Activated naive CD4-positive, alpha-beta T cell treated with anti-CD3 and anti-CD28 coated beads for 36 hours (primary cell): ENCODE results near the gene DMBX1. TPM values are rescaled to one million over a fixed set of nuclear protein-coding genes. Genes with fewer than 3 reads are reported as not detected.

Experiments
- CTCF ChIA-PET: fragments of 350-600 bp; sonication (Branson Sonifier 250); formaldehyde crosslinking; loops from one replicate; lab custom pipeline; 2021; ENCODE audit warnings: antibody characterized with exemption; lab: Charles Lee
- DNase-seq: peaks from one replicate; pipeline ENCODE4 v3.0.0-alpha.2; 2020
- H3K27ac Mint-ChIP-seq: one replicate; pipeline ENCODE4 v1.8.0; 2021; ENCODE audit warnings: mild to moderate bottlenecking, mixed read lengths
- H3K27me3 Mint-ChIP-seq: one replicate; pipeline ENCODE4 v1.8.0; 2021; ENCODE audit warnings: low read depth, mixed read lengths
- H3K36me3 Mint-ChIP-seq: one replicate; pipeline ENCODE4 v1.8.0; 2021; ENCODE audit warnings: low read depth, mixed read lengths
- H3K4me1 Mint-ChIP-seq: one replicate; pipeline ENCODE4 v1.8.0; 2021; ENCODE audit warnings: low read depth, mixed read lengths
- H3K4me3 Mint-ChIP-seq: one replicate; pipeline ENCODE4 v1.8.0; 2021; ENCODE audit warnings: mild to moderate bottlenecking, moderate library complexity, mixed read lengths
- H3K9me3 Mint-ChIP-seq: one replicate; pipeline ENCODE4 v1.8.0; 2021; ENCODE audit warnings: mixed read lengths
- intact Hi-C: fragments of 100-400 bp; cut with micrococcal nuclease; formaldehyde crosslinking; loops from one replicate; pipeline ENCODE4 v1.15.1; 2023
- total RNA-seq, 2 experiments: library from RNA; stranded (reverse); gene quantifications; one replicate each; pipeline ENCODE4 v1.2.3, GENCODE V29; 2021

DMBX1 gene
- total RNA-seq, 2 experiments from 2014 or later, result not detected

DNA sequence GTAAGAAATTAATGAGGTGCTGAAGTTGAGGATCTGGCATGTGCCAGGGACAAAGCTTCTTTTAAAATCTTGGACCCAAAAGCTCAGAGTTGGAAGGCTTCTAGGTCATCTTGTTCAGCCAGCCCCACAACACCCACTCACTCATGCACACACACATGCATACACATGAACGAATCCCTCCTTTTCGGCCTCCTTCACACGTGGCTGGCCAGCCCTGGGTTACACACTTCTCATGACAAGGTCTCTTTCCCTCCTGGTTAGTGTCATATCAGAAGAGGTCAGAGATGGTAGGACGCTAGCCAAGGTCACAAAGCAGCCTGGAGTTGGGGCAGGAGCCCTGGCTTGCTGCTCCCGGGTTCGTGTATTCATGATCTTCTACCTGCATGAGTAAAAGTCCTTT lies 6.9 kb downstream of the DMBX1 start:
- H3K27me3 Mint-ChIP-seq, result peaks cover 37% of the 10 kb centered on the region
- H3K27ac Mint-ChIP-seq, result no peak overlapping the region
- H3K9me3 Mint-ChIP-seq, result no peaks in the 10 kb centered on the region
- CTCF ChIA-PET, result no interaction called here
- H3K4me1 Mint-ChIP-seq, result no peaks in the 10 kb centered on the region
- no peaks in the 10 kb centered on the region for H3K36me3 Mint-ChIP-seq
- no peak overlapping the region for H3K4me3 Mint-ChIP-seq
- intact Hi-C loops, result no loop called here
- DNase-seq, result no peak

DNA sequence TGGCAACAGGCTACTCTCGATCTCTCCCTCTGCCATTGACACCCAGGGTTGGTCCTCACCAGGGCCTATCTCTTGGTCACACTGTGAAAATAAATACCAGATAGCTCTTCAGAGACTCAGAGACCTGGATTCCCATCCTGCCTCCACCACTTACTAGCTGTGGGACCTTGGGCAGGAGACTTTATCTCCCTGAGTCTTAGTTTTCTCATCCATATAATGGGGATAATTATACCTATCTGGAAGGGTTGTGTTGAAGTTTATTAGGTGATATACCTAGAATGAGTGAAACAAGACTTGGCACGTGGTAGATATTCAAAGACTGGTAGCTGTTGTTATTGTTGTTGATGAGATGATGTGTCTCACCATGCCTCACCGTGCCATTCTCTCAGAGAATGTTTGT lies 7.4 kb downstream of the DMBX1 start:
- no peak for DNase-seq
- Mint-ChIP-seq H3K9me3 (no peaks in the 10 kb centered on the region), H3K36me3 (no peaks in the 10 kb centered on the region), H3K27me3 (peaks cover 34% of the 10 kb centered on the region), H3K4me3 (no peak overlapping the region), H3K27ac (no peak overlapping the region), H3K4me1 (no peaks in the 10 kb centered on the region)
- intact Hi-C loops, result no loop called here
- CTCF ChIA-PET, result no interaction called here

DNA sequence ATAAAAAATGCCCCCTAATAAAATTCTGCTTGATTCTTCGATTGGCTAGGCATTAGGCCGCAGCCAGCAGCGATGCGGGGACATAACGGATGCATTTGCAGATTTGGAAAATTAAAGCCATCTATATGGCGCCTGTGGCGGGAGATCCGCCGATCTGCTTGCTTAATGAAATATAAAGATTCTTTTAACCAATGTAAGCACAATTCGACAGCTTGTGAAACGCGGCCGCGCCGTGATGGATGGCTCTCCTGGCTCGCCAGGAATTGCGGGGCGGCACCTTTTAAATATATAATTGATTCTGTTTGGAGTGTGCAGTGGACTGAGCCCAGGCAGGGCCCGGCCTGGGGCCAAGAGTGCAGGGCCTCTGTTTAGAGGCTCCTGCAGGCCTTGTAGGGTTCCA lies 8.0 kb downstream of the DMBX1 start:
- Mint-ChIP-seq H3K9me3 (no peaks in the 10 kb centered on the region), H3K27me3 (peaks cover 31% of the 10 kb centered on the region), H3K4me1 (no peaks in the 10 kb centered on the region), H3K36me3 (no peaks in the 10 kb centered on the region), H3K4me3 (no peak overlapping the region), H3K27ac (no peak overlapping the region)
- DNase-seq, result no peak
- intact Hi-C loops, result no loop called here
- CTCF ChIA-PET, result no interaction called here

DNA sequence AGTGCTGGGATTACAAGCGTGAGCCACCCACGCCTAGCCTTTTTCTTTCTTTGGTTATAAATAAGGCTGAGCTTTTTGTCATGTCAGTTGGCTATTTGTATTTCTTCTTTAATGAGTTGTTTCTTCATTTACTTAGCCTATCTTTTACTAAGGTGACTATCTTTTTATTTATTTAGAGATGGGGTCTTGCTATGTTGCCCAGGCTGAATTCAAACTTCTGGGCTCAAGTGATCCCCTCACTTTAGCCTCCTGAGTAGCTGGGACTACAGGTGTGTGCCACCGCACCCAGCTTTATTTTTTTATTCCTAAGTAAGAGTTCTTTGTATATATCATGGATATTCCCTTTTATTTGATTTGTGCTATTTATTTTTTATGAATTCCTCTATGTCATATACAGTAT lies 11.9 kb downstream of the DMBX1 start:
- no peaks in the 10 kb centered on the region for H3K36me3 Mint-ChIP-seq
- intact Hi-C loops, result no loop called here
- H3K4me1 Mint-ChIP-seq, result no peaks in the 10 kb centered on the region
- H3K27me3 Mint-ChIP-seq, result peaks cover 14% of the 10 kb centered on the region
- no peak overlapping the region for H3K27ac Mint-ChIP-seq
- CTCF ChIA-PET, result interaction anchor here (0.7 to 1.0 kb wide), 2 partner anchors 27 to 250 kb away, joined by 3 to 4 read pairs; no protein-coding TSS in a partner anchor
- H3K4me3 Mint-ChIP-seq, result no peak overlapping the region
- no peaks in the 10 kb centered on the region for H3K9me3 Mint-ChIP-seq
- DNase-seq, result no peak

DNA sequence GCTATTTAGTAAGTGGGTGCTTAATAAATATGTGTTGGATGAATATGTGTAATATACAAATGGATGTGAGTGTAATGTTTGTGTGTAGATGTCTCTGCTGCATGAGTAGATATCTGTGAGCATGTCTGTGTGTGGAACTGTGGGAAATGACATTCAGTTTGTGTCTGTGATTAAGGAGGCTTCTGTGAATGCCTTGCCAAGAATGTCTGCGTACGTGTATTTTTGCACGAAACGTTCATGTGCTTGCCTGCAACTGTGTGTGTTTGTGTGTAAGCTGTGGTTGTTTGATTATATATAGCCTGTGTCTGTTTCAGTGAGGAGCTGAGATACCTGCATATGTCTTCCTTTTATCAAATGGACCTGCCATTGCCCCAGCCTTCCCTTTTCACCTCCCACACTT lies 13.8 kb downstream of the DMBX1 start:
- Mint-ChIP-seq H3K4me3 (no peak overlapping the region), H3K9me3 (no peaks in the 10 kb centered on the region), H3K27ac (no peak overlapping the region), H3K27me3 (peaks cover 14% of the 10 kb centered on the region), H3K4me1 (no peaks in the 10 kb centered on the region), H3K36me3 (no peaks in the 10 kb centered on the region)
- no peak for DNase-seq
- CTCF ChIA-PET, result interaction anchor here (0.6 kb wide), 1 partner anchor 226 kb away, joined by 3 read pairs; no protein-coding TSS in a partner anchor
- intact Hi-C loops, result no loop called here

DNA sequence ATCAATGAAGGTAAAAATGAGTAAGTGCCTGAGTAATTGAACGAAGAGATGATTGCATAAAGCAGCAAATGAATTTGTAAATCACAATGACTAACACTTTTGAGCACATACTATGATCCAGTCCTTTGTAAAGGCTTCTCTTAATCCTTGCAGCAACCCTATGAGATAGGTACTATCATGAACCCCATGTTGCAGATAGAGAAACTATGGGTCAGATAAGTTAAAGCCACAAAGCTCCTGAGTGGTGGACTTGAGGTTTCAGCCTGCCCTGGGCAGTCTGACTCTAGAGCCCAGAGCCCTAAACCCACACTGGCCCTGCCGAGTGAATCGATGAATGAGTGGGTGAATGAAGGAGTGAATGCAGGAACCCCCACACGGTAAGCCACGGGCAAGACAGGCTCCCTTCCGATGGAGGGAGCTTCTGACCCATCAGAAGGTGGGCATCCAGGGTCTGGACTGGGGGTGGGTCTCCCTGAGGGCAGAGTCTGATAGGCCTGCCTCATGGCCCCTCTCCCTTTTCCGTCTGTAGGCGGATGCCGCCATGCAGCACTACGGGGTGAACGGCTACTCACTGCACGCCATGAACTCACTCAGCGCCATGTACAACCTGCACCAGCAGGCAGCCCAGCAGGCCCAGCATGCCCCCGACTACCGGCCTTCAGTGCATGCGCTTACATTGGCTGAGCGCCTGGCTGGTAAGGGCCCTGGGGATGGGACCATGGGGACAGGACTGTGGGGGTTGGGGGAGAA lies 17.0 kb downstream of the DMBX1 start:
- Mint-ChIP-seq H3K4me1 (no peaks in the 10 kb centered on the region), H3K36me3 (no peaks in the 10 kb centered on the region), H3K4me3 (no peak overlapping the region), H3K9me3 (no peaks in the 10 kb centered on the region), H3K27me3 (peaks cover 17% of the 10 kb centered on the region), H3K27ac (no peak overlapping the region)
- CTCF ChIA-PET, result interaction anchor here (0.5 kb wide), 1 partner anchor 63 kb away, joined by 6 read pairs; no protein-coding TSS in a partner anchor
- intact Hi-C loops, result no loop called here
- no peak for DNase-seq

DNA sequence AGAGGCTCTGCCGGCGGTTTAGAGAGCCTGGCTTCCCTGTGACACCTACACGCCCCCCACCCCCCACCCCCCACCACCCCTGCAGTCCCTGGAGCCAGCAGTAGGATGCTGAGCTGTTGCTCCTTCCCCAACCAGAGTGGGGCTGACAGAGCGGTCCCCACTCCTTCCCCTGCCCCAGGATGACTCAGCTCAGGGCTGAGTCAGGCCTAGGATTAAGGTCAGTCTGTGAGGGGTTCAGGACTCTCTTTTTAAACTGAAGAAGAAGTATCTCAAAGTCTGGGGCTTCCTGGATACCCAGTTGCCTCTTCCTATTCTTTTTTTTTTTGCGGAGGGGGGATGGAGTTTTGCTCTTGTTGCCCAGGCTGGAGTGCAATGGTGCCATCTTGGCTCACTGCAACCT lies 19.1 kb downstream of the DMBX1 start:
- intact Hi-C loops, result no loop called here
- Mint-ChIP-seq H3K9me3 (no peaks in the 10 kb centered on the region), H3K36me3 (no peaks in the 10 kb centered on the region), H3K27ac (no peak overlapping the region), H3K4me3 (no peak overlapping the region), H3K4me1 (no peaks in the 10 kb centered on the region), H3K27me3 (peaks cover 9% of the 10 kb centered on the region)
- CTCF ChIA-PET, result no interaction called here
- no peak for DNase-seq

DNA sequence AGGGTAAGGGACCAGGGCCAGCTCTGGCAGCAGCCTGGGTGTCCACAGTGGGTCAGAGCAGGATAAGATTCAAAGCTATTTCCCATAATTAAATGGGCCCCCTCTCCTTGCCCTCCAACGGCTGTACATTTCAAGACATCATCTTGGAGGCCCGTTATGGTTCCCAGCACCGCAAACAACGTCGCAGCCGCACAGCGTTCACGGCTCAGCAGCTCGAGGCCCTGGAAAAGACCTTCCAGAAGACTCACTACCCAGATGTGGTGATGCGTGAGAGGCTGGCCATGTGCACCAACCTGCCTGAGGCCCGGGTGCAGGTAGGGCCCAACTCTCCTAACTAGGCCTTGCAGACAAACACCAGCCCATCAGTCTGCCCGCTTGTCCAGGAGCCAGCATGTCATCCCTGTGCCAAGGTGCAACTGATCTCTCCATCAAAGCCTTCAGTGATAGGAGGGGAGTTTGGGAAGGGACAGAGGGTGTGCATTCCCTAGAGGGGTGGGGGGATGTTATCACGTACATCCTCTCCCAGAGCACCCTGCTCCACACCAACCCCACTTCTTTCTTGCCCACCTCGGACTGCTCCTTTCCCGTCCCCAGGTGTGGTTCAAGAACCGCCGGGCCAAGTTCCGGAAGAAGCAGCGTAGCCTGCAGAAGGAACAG lies 20.8 kb downstream of the DMBX1 start:
- intact Hi-C loops, result no loop called here
- H3K4me3 Mint-ChIP-seq, result no peak overlapping the region

DNA sequence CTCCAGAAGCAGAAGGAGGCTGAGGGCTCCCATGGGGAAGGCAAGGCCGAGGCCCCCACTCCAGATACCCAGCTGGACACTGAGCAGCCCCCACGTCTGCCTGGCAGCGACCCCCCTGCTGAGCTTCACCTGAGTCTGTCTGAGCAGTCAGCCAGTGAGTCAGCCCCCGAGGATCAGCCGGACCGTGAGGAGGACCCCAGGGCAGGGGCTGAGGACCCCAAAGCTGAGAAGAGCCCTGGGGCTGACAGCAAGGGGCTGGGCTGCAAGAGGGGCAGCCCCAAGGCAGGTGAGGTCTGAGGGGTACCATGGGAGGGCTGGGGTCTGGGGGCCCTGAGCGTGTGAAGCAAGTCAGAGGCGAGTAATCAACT lies 21.3 kb downstream of the DMBX1 start:
- H3K4me1 Mint-ChIP-seq, result no peaks in the 10 kb centered on the region
- no peak for DNase-seq
- H3K36me3 Mint-ChIP-seq, result no peaks in the 10 kb centered on the region
- peaks cover 15% of the 10 kb centered on the region for H3K27me3 Mint-ChIP-seq
- H3K4me3 Mint-ChIP-seq, result no peak overlapping the region
- CTCF ChIA-PET, result interaction anchor here (1.5 kb wide), 1 partner anchor 18 kb away, joined by 3 read pairs; no protein-coding TSS in a partner anchor
- intact Hi-C loops, result no loop called here
- H3K27ac Mint-ChIP-seq, result no peak overlapping the region
- H3K9me3 Mint-ChIP-seq, result no peaks in the 10 kb centered on the region

More for the DNA sequence above, 20.8 kb downstream of the DMBX1 start:
- no peak for DNase-seq
- no peaks in the 10 kb centered on the region for H3K9me3 Mint-ChIP-seq
- H3K36me3 Mint-ChIP-seq, result no peaks in the 10 kb centered on the region
- peaks cover 11% of the 10 kb centered on the region for H3K27me3 Mint-ChIP-seq
- no peak overlapping the region for H3K27ac Mint-ChIP-seq
- CTCF ChIA-PET, result interaction anchor here (1.5 kb wide), 1 partner anchor 19 kb away, joined by 3 read pairs; no protein-coding TSS in a partner anchor
- H3K4me1 Mint-ChIP-seq, result no peaks in the 10 kb centered on the region

DNA sequence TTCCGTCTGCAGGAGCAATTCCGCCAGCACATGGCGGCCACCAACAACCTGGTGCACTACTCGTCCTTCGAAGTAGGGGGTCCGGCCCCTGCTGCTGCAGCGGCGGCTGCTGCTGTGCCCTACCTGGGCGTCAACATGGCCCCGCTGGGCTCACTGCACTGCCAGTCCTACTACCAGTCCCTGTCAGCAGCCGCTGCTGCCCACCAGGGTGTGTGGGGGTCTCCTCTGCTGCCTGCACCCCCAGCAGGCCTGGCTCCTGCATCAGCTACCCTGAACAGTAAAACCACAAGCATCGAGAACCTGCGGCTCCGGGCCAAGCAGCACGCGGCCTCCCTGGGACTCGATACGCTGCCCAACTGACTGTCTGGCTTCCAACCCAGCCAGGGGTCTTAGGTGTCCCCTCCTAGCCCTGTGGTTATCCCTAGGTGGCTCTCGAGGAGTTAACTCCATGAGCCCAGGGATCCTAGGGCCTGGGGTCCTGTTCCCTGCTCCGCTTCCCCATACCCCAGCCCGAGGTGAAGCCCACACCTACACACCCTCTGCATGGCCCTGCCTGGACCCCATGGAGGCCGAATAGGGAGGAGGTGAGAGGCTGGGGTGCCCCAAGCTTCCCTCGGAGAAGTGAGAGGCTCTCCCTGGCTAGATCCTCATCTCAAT lies 22.6 kb downstream of the DMBX1 start:
- Mint-ChIP-seq H3K27me3 (peaks cover 28% of the 10 kb centered on the region), H3K4me3 (no peak overlapping the region), H3K9me3 (no peaks in the 10 kb centered on the region), H3K27ac (no peak overlapping the region), H3K4me1 (no peaks in the 10 kb centered on the region), H3K36me3 (no peaks in the 10 kb centered on the region)
- CTCF ChIA-PET, result interaction anchor here (1.4 to 1.5 kb wide), 2 partner anchors 17 to 70 kb away, joined by 3 read pairs; no protein-coding TSS in a partner anchor
- intact Hi-C loops, result no loop called here
- no peak for DNase-seq

DNA sequence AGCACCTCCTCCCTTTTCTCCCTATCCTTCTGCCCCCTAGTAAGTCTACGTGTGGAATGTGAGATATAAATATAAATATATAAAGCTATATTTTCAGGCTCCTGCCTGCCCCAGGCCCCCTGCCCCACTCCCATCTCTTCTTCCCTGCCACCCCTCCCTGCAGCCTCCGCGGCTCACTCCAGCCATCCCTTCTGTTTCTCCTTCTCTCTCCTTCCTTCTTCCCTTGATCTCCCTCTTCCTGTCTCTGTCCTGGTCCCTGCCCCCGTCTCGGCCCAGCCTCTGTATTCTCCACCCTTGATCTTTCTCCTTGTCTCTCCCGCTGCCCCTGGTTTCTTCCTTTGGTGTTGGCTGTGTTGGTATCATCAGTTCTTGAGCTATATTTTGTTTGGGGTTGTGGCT lies 23.2 kb downstream of the DMBX1 start:
- Mint-ChIP-seq H3K27me3 (peaks cover 30% of the 10 kb centered on the region), H3K36me3 (no peaks in the 10 kb centered on the region), H3K27ac (no peak overlapping the region), H3K4me1 (no peaks in the 10 kb centered on the region), H3K4me3 (no peak overlapping the region), H3K9me3 (no peaks in the 10 kb centered on the region)
- CTCF ChIA-PET, result interaction anchor here (1.3 to 1.4 kb wide), 2 partner anchors 40 to 71 kb away, joined by 3 read pairs; no protein-coding TSS in a partner anchor
- DNase-seq, result no peak
- intact Hi-C loops, result no loop called here

DNA sequence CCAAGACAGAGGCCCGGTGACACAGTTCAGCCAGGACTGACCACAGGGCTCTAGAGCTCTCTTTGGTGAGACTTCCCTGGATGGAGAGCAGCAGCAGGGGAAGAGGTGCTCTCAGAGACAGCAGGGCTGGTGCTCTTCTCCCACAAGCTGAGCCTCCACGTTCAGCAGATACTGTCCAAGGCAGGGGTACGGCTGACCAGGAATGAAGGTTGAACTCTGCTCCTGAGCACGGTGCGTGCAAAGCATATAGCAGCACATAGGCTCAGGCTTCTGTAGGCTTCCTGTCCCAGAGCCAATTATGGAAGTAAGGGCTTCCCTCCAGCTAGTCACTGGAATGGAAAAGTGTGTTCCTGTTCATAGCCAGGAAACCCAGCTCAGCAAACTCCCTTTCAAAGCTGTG lies 23.9 kb downstream of the DMBX1 start:
- intact Hi-C loops, result no loop called here

More for the DNA sequence above, 23.9 kb downstream of the DMBX1 start:
- no peaks in the 10 kb centered on the region for H3K9me3 Mint-ChIP-seq
- no peak for DNase-seq
- H3K27ac Mint-ChIP-seq, result no peak overlapping the region
- no peak overlapping the region for H3K4me3 Mint-ChIP-seq
- no peaks in the 10 kb centered on the region for H3K4me1 Mint-ChIP-seq
- H3K27me3 Mint-ChIP-seq, result peaks cover 38% of the 10 kb centered on the region
- H3K36me3 Mint-ChIP-seq, result no peaks in the 10 kb centered on the region
- CTCF ChIA-PET, result interaction anchor here (1.3 to 1.4 kb wide), 2 partner anchors 40 to 71 kb away, joined by 3 read pairs; no protein-coding TSS in a partner anchor
